ENCODE measurements around the gene ADGRF5.

The ADGRF5 gene

GRCh38 chr6:46932526-46933319 is 11.0 kb upstream of the ADGRF5 start:
- no peak for DNase-seq

GRCh38 chr6:46931416-46931815 is 9.7 kb upstream of the ADGRF5 start:
- DNase-seq = no peak

- no peak for DNase-seq
These were observed 8.6 kb upstream of the ADGRF5 start for GRCh38 chr6:46930331-46930730.

GRCh38 chr6:46927066-46927465 is 5.3 kb upstream of the ADGRF5 start:
- no peak for DNase-seq

- no peak for DNase-seq
These were observed 4.7 kb upstream of the ADGRF5 start for GRCh38 chr6:46926481-46926880.

GRCh38 chr6:46925563-46926253 is 4.0 kb upstream of the ADGRF5 start:
- no peak for DNase-seq

- no peak for DNase-seq
These were observed 1.7 kb upstream of the ADGRF5 start for GRCh38 chr6:46923476-46923875.

- DNase-seq = no peak
These were observed 679 bp downstream of the ADGRF5 start for GRCh38 chr6:46921059-46921458.

GRCh38 chr6:46918806-46919205 is 2.9 kb downstream of the ADGRF5 start:
- no peak for DNase-seq

GRCh38 chr6:46917002-46917545 is 4.7 kb downstream of the ADGRF5 start:
- no peak for DNase-seq

- no peak for DNase-seq
These were observed 5.9 kb downstream of the ADGRF5 start for GRCh38 chr6:46915866-46916265.

- no peak for DNase-seq
These were observed 6.4 kb downstream of the ADGRF5 start for GRCh38 chr6:46915380-46915779.

- no peak for DNase-seq
These were observed 7.4 kb downstream of the ADGRF5 start for GRCh38 chr6:46914279-46914810.

- DNase-seq = no peak
These were observed 12.4 kb downstream of the ADGRF5 start for GRCh38 chr6:46909371-46909770.

- no peak for DNase-seq
These were observed 15.0 kb downstream of the ADGRF5 start for GRCh38 chr6:46906776-46907175.

GRCh38 chr6:46904117-46904516 is 17.6 kb downstream of the ADGRF5 start:
- no peak for DNase-seq

- no peak for DNase-seq
These were observed 18.6 kb downstream of the ADGRF5 start for GRCh38 chr6:46903175-46903574.

- DNase-seq = no peak
These were observed 19.8 kb downstream of the ADGRF5 start for GRCh38 chr6:46901882-46902314.

- no peak for DNase-seq
These were observed 21.5 kb downstream of the ADGRF5 start for GRCh38 chr6:46900266-46900665.

- no peak for DNase-seq
These were observed 22.1 kb downstream of the ADGRF5 start for GRCh38 chr6:46899659-46900058.

GRCh38 chr6:46898006-46898405 is 23.7 kb downstream of the ADGRF5 start:
- DNase-seq = no peak

GRCh38 chr6:46896871-46897270 is 24.9 kb downstream of the ADGRF5 start:
- no peak for DNase-seq

GRCh38 chr6:46895930-46896329 is 25.8 kb downstream of the ADGRF5 start:
- no peak for DNase-seq

GRCh38 chr6:46894433-46894832 is 27.3 kb downstream of the ADGRF5 start:
- DNase-seq = no peak

Data from stimulated activated CD4-positive, alpha-beta T cell treated with anti-CD3 and anti-CD28 coated beads, Interleukin-4, amount 100 ng/mL, for 4 hours (primary cell).